Esophagus squamous epithelium (tissue), 5 donors: ENCODE measurements around the gene CCDC88C. TPM values are rescaled to one million over a fixed set of nuclear protein-coding genes. Genes with fewer than 3 reads are reported as not detected.

Source experiments
- DNase-seq: peaks from one replicate; lab custom pipeline; 2025; lab: John Stamatoyannopoulos, UW
- H3K27ac ChIP-seq, 4 donors: fragments of 200-600 bp; sonication (generic); one replicate each; pipeline ENCODE4 v1.5.1; 2016 to 2019; ENCODE audit warnings: mild to moderate bottlenecking in 1 of 4
- H3K27me3 ChIP-seq, 4 donors: fragments of 200-600 bp; sonication (generic); 1 replicate in 3 of 4; 2 replicates in 1 of 4; pipeline versions ENCODE4 v1.5.1 to v1.6.0; 2017 to 2021; ENCODE audit warnings: antibody characterized with exemption in 1 of 4
- H3K36me3 ChIP-seq, 3 donors: fragments of 200-600 bp; sonication (generic); one replicate each; pipeline ENCODE4 v1.5.1; 2016 to 2019
- H3K4me1 ChIP-seq, 3 donors: fragments of 200-600 bp; sonication (generic); one replicate each; pipeline ENCODE4 v1.5.1; 2017 to 2019
- H3K4me3 ChIP-seq, 4 donors: fragments of 200-600 bp; sonication (generic); 1 replicate in 3 of 4; 2 replicates in 1 of 4; pipeline ENCODE4 v1.5.1; 2016 to 2019; ENCODE audit warnings: mild to moderate bottlenecking in 2 of 4, moderate library complexity in 1 of 4
- H3K9me3 ChIP-seq, 3 donors: fragments of 200-600 bp; sonication (generic); one replicate each; pipeline ENCODE4 v1.5.1; 2016 to 2019
- POLR2A ChIP-seq, 4 donors: fragments of 450-650 bp; IDR thresholded peaks; one replicate each; pipeline ENCODE4 v1.6.1; 2017; ENCODE audit warnings: antibody characterized with exemption in 4 of 4, mild to moderate bottlenecking in 4 of 4, moderate library complexity in 3 of 4
- WGBS, 2 donors: methylation state at CpG; one replicate each; pipeline ENCODE4 v1.1.5; 2018; 5-methylcytosine and 5-hydroxymethylcytosine counted together
- intact Hi-C: fragments of 100-400 bp; cut with DNase I; formaldehyde crosslinking; loops from one replicate; pipeline ENCODE4 v1.15.0; 2022
- total RNA-seq, 4 donors: library from RNA; depleted of rRNA; stranded (reverse); fragments of >200 nt; gene quantifications; one replicate each; pipeline ENCODE4 v1.1.0, GENCODE V29; 2016
- TF ChIP-seq, protein P1 (sequence below), 6 experiments: fragments of 450-650 bp in 4 of 6; fragments of 200-600 bp in 2 of 6; sonication (generic) in 2 of 6; IDR thresholded peaks; one replicate each; pipeline ENCODE4 v1.5.1; 2016 to 2019; ENCODE audit warnings: antibody characterized with exemption in 6 of 6, mild to moderate bottlenecking in 4 of 6, moderate library complexity in 4 of 6
- donor health status: DM: yes; HTN: yes; CAD: no.

The CCDC88C gene
- total RNA-seq, 4 donors from 2014 or later = 23.2 to 31.5 (median 29.9) TPM

DNA sequence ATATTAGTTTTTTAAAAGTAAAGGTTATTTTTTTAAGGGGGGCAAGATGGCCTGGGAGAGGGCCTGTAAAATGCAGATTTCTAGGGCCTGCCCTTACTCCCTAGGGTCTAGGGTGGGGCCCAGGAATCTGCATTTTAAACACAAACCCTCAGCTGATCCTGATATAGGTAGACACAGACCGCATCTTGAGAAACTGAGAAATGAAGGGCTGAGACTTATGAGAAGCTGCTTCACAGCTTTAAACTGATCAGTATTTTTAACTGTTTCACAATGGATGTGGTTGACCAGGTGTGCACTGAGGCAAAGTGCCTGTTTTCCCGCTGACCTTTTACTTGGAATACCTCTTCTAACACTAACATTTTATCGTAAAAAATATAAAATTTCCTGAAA lies 84.0 kb downstream of the CCDC88C start:
- WGBS, 2 donors = 84 to 97% methylated on average over 3 of the region's 3 CpGs
- TF ChIP-seq, protein P1, sequence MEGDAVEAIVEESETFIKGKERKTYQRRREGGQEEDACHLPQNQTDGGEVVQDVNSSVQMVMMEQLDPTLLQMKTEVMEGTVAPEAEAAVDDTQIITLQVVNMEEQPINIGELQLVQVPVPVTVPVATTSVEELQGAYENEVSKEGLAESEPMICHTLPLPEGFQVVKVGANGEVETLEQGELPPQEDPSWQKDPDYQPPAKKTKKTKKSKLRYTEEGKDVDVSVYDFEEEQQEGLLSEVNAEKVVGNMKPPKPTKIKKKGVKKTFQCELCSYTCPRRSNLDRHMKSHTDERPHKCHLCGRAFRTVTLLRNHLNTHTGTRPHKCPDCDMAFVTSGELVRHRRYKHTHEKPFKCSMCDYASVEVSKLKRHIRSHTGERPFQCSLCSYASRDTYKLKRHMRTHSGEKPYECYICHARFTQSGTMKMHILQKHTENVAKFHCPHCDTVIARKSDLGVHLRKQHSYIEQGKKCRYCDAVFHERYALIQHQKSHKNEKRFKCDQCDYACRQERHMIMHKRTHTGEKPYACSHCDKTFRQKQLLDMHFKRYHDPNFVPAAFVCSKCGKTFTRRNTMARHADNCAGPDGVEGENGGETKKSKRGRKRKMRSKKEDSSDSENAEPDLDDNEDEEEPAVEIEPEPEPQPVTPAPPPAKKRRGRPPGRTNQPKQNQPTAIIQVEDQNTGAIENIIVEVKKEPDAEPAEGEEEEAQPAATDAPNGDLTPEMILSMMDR (IDR thresholded peaks at IDR 0.05) = no peak
- no peak for TF ChIP-seq POLR2A (IDR thresholded peaks at IDR 0.05)

DNA sequence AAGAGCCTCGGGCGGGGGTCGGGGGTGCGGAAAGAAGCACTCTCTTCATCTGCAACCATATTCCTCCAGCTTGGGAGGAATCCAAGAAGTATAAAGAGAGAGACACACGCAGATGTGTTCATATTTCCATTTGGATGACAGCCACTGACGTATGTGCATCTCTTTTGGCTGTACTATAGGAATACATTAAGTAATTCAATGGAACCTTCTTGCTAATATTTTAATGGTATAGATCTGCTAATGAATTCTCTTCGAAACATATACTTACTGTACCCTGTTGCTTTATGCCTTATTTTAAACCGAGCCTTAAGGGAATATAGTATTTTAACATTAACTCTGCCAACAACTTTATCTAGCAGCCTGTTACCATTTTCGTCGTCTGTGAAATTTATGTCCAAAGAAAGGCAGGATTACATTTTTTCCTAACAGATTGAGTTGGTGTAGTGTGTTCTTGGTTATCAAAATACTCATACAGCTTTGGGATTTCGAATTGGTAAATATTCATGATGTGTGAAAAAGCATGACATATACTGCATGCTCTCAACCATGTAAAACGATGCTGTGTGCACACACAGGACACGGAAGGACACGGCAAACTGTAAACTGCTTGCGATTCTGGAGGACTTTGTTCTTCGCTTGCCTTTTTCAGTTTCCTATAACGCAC lies 84.5 kb downstream of the CCDC88C start:
- 83 to 85% methylated on average over 13 to 17 of the region's 17 CpGs for WGBS, 2 donors
- intact Hi-C loops = no loop called here
- DNase-seq = no peak
- Histone ChIP-seq H3K27me3 (no peaks in the 10 kb centered on the region), H3K9me3 (no peaks in the 10 kb centered on the region), H3K27ac (no peak overlapping the region), H3K4me3 (no peak overlapping the region), H3K4me1 (peaks cover 3 to 33% (median 20%) of the 10 kb centered on the region in 3 donors), H3K36me3 (peaks cover 6 to 77% (median 12%) of the 10 kb centered on the region in 3 donors)
- TF ChIP-seq, protein P1 (IDR thresholded peaks at IDR 0.05) = no peak
- TF ChIP-seq POLR2A (IDR thresholded peaks at IDR 0.05) = no peak

More for the DNA sequence above, 84.0 kb downstream of the CCDC88C start:
- no peaks in the 10 kb centered on the region for H3K9me3 ChIP-seq
- no peak overlapping the region for H3K4me3 ChIP-seq
- H3K4me1 ChIP-seq = peaks cover 3 to 30% (median 20%) of the 10 kb centered on the region in 3 donors
- peaks cover 6 to 77% (median 14%) of the 10 kb centered on the region in 3 donors for H3K36me3 ChIP-seq
- intact Hi-C loops = no loop called here
- DNase-seq = no peak
- H3K27me3 ChIP-seq = no peaks in the 10 kb centered on the region
- H3K27ac ChIP-seq = no peak overlapping the region

DNA sequence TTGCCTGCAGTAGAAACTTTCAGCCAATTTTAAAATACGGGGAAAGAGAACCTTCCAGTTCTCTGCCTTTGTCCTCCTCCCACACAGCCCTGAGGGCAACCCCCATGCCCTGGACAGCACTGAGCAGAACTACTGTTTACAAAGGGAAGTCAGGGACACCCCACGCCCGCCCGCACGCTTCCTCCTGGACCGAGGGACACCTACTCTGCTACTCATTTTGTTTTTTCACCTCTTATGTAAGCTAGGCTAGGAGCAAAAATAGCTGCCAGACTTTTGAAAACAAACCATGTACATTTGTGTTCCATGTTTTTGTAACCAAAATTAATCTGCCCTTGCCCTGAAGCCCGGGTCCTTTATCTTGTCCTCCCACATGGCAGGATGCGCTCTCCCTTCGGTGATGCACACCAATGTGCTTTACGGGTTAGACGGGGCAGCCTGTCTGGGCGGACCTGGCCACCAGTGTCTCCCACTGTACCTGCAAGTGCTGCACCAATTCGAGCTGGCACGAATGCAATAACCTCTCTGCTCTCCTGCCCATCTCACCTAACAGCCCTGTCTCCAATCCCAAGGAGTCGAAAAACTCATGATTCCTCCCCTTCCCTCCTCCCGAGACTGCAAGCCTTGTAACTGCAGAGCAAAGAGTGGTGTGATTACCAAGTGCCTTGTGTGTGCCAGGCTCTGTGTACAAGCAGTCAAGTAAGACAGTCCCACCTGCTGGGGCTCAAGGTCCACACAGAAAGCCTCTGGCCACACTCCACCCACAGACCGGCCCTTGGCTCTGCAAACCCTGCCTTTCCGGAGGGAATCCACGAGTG lies 85.2 kb downstream of the CCDC88C start:
- Histone ChIP-seq H3K4me1 (peaks cover 3 to 40% (median 20%) of the 10 kb centered on the region in 3 donors), H3K9me3 (no peaks in the 10 kb centered on the region), H3K36me3 (peaks cover 5 to 74% (median 6%) of the 10 kb centered on the region in 3 donors), H3K4me3 (no peak overlapping the region), H3K27me3 (no peaks in the 10 kb centered on the region), H3K27ac (no peak overlapping the region)
- no peak for DNase-seq
- no peak for TF ChIP-seq POLR2A (IDR thresholded peaks at IDR 0.05)
- WGBS, 2 donors = 59 to 60% methylated on average over 12 to 18 of the region's 19 CpGs
- intact Hi-C loops = no loop called here

DNA sequence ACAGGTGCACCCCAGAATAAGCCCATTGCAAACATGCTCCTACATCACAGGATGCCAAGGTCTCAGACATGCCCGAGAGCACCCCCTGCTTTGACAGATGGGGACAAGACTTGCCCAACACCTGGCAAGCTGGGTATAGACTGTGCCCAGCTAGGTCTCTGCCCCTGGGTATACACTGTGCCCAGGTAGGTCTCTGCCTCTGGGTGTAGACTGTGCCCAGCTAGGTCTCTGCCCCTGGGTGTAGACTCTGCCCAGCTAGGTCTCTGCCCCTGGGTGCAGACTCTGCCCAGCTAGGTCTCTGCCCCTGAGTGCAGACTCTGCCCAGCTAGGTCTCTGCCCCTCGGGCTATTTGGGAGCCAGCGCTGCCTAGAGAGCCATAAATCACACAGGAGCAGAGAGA lies 85.9 kb downstream of the CCDC88C start:
- intact Hi-C loops = no loop called here
- TF ChIP-seq POLR2A (IDR thresholded peaks at IDR 0.05) = no peak
- TF ChIP-seq, protein P1 (IDR thresholded peaks at IDR 0.05) = no peak
- peaks cover 3 to 47% (median 20%) of the 10 kb centered on the region in 3 donors for H3K4me1 ChIP-seq
- no peaks in the 10 kb centered on the region for H3K27me3 ChIP-seq
- no peaks in the 10 kb centered on the region for H3K9me3 ChIP-seq
- 40% methylated on average over 1 of the region's 3 CpGs; no CpG with 5 or more reads in 1 of the 2 donors for WGBS, 2 donors
- no peak overlapping the region for H3K4me3 ChIP-seq
- H3K27ac ChIP-seq = no peak overlapping the region
- DNase-seq = no peak
- H3K36me3 ChIP-seq = peaks cover 0 to 74% (median 6%) of the 10 kb centered on the region in 3 donors

DNA sequence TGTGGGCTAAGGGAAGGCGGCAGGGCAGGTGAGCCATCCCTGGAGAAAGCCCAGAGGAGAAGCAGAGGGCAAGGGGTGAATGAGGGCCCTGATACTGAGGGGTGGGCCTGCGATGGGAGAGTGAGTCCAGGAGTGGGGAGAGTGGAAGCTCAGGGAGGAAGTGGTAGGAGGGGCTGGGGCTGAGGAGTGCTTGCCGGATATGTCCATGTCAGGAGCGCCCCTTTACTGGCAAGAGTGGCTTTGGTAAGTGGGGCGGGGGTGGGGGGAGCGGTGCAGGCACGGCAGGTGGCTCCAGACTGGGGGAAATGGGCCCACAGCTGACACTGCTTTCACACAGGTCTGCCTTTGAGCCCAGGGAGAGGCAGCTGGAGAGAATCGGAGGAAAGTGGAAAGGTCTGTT lies 86.8 kb downstream of the CCDC88C start:
- DNase-seq = no peak
- H3K4me1 ChIP-seq = peaks cover 3 to 55% (median 20%) of the 10 kb centered on the region in 3 donors
- WGBS, 2 donors = 67 to 79% methylated on average over 7 to 8 of the region's 8 CpGs

More for the DNA sequence above, 86.8 kb downstream of the CCDC88C start:
- Histone ChIP-seq H3K27ac (no peak overlapping the region), H3K4me3 (no peak overlapping the region), H3K9me3 (no peaks in the 10 kb centered on the region), H3K27me3 (no peaks in the 10 kb centered on the region), H3K36me3 (peaks cover 0 to 67% (median 0%) of the 10 kb centered on the region in 3 donors)
- TF ChIP-seq, protein P1 (IDR thresholded peaks at IDR 0.05) = no peak
- TF ChIP-seq POLR2A (IDR thresholded peaks at IDR 0.05) = no peak
- intact Hi-C loops = no loop called here
